GM12864 (cell line): Measurements from ENCODE around the gene LPP.

Experiments
- DNase-seq: peaks from one replicate; pipeline ENCODE4 v3.0.0-alpha.2; 2011; ENCODE audit warnings: low read depth
- H3K4me3 ChIP-seq: 2 replicates; pipeline ENCODE4 v1.5.1; 2011; ENCODE audit warnings: mild to moderate bottlenecking, low read depth, low read length, control low read depth
- TF ChIP-seq, protein P1 (sequence below): IDR thresholded peaks from 2 replicates; pipeline ENCODE4 v1.5.1; 2011; ENCODE audit warnings: low read depth, mild to moderate bottlenecking, moderate library complexity, low read length, control low read depth, inconsistent platforms; ENCODE audit errors: missing control alignments

Gene LPP

DNA sequence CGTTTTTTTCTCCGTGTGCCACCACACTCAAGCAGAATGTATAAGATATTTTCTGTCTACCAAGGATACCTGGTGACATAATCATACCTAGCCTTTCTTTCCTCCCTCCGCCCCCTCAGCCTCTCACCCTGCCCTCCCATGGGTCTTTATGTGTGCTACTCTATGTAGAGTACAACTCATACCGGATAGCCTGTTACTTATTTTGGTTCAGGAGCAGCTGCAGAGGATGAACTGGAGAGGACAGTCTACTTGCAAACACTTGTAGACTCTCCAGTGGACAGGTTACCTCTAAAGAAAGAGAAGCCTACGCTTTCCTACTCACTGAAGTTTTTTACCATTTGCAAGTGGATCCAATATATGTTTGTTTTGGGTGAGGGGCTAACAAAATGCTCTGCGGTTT, 671.9 kb downstream of the LPP start:
- H3K4me3 ChIP-seq = no peak overlapping the region
- TF ChIP-seq, protein P1, sequence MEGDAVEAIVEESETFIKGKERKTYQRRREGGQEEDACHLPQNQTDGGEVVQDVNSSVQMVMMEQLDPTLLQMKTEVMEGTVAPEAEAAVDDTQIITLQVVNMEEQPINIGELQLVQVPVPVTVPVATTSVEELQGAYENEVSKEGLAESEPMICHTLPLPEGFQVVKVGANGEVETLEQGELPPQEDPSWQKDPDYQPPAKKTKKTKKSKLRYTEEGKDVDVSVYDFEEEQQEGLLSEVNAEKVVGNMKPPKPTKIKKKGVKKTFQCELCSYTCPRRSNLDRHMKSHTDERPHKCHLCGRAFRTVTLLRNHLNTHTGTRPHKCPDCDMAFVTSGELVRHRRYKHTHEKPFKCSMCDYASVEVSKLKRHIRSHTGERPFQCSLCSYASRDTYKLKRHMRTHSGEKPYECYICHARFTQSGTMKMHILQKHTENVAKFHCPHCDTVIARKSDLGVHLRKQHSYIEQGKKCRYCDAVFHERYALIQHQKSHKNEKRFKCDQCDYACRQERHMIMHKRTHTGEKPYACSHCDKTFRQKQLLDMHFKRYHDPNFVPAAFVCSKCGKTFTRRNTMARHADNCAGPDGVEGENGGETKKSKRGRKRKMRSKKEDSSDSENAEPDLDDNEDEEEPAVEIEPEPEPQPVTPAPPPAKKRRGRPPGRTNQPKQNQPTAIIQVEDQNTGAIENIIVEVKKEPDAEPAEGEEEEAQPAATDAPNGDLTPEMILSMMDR = no peak

DNA sequence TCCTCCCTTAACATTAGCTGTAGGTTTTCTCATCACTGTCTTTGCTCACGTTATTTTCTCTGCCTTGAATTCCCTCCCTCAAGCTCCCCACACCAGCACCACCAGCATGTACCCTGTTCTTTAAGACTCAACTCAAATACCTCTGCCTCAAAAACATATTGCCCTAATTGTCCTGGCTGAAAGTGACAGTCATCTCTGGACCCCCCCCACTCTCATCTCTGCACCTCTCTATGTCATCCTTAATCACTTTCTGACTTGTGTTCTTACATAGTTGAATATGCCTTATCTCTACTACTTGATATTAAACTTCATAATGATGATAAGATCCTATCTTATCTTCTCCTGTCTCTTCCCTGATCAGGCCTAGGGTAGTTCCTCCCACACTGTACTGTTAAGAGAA, 672.6 kb downstream of the LPP start:
- TF ChIP-seq, protein P1 = no peak

More for the DNA sequence above, 671.9 kb downstream of the LPP start:
- no peak for DNase-seq

DNA sequence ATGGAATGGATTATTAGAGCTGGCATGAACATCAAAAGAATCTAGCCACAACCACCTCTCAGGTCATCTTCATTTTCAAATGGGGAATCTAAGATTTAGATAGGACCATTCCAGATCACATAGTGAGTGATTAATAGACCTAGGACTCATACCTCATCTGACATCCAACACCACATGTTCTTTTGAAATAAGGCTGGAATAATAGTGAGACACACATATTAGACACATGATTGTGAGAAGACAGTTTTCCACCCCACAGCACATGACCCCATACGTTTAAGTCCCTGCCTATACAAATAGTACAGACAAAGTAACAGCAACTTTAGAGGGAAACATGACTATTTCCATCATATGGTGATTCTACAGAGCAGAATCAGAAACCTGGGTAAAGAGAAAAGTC, 673.1 kb downstream of the LPP start:
- no peak for DNase-seq
- TF ChIP-seq, protein P1 = no peak
- no peak overlapping the region for H3K4me3 ChIP-seq

More for the DNA sequence above, 672.6 kb downstream of the LPP start:
- no peak overlapping the region for H3K4me3 ChIP-seq
- DNase-seq = no peak

DNA sequence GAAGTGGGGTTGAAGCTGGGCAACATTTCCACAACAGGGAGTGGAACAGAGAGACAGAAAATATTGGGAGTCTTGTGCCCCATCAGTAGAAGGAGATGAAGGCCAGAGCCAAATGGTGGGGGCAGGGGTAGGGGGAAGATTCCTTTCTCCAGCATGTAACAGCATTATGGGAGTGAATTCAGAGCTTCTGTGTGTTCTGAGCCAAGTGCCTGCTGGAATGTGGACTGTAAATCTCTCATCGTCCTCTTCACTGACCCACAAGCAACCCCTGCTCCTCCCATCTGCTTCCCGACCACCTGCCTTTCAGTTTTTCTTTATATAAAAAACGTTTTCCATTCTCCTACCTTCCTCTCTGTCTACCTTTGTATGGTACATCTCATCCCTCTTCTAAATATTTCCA, 673.6 kb downstream of the LPP start:
- H3K4me3 ChIP-seq = no peak overlapping the region
- TF ChIP-seq, protein P1 = no peak
- no peak for DNase-seq

DNA sequence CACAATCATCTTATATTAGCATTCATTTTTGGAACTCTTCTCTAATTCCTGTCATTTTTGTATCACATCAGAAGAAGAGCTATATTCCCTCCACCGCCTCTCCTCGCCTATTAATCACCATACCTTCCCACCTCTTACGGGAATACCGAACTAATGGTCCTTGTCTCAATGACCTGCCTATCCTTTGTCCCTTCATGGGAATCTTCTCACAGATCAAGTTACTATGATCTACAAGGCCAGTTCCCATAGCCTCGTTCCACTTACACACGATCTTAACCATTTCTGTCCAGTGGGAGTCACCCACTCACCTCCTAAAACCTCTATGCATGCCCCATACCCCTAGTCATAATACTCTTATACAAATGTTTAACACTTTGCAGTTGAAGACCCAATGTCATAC, 675.2 kb downstream of the LPP start:
- H3K4me3 ChIP-seq = no peak overlapping the region
- TF ChIP-seq, protein P1 = no peak
- no peak for DNase-seq

DNA sequence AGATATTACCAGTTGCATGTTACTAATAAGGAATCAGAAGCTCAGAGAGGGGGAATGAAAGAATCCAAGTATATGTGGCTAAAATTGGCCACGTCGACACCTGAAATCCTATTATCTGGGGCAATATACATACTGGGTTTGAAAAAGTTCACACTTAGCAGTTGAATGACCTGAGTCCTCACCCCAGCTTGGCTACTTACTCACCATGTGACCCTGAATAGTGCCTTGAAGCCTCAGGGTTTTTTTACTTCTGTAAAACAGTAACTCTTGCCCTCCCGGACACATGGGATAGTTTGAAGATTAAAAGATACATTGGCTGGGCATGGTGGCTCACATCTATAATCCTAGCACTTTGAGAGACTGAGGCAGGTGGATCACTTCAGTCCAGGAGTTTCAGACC, 675.6 kb downstream of the LPP start:
- H3K4me3 ChIP-seq = no peak overlapping the region
- no peak for DNase-seq

DNA sequence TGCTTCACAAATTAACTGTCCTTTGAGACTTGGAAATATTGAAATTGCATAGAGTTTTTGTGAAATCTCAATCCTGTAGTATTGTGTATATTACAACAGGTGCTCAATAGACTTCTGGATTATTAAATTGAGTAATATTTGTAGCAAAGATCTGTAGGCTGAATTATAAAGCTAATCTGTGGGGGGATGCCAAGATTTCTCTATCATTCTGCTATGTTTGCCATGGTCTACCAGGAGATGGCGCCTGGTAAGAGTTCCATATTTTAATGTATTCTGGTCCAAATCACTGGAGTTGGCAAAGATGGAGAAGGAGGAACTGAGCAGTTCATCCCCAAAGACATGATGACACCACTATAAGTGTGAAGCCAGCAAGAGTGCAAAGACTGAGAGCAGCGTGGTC, 676.9 kb downstream of the LPP start:
- TF ChIP-seq, protein P1 = peak; percentile 24
- no peak overlapping the region for H3K4me3 ChIP-seq
- DNase-seq = no peak

More for the DNA sequence above, 675.6 kb downstream of the LPP start:
- TF ChIP-seq, protein P1 = no peak
